ENCODE results near the gene AZU1. TPM values are rescaled to one million over a fixed set of nuclear protein-coding genes. Genes with fewer than 3 reads are reported as not detected.
A peak's percentile ranks its signal among the peaks of the same experiment; 100 is the strongest.

AZU1 gene
- total RNA-seq, 1 experiment from 2014 or later = 1.6 TPM

DNA sequence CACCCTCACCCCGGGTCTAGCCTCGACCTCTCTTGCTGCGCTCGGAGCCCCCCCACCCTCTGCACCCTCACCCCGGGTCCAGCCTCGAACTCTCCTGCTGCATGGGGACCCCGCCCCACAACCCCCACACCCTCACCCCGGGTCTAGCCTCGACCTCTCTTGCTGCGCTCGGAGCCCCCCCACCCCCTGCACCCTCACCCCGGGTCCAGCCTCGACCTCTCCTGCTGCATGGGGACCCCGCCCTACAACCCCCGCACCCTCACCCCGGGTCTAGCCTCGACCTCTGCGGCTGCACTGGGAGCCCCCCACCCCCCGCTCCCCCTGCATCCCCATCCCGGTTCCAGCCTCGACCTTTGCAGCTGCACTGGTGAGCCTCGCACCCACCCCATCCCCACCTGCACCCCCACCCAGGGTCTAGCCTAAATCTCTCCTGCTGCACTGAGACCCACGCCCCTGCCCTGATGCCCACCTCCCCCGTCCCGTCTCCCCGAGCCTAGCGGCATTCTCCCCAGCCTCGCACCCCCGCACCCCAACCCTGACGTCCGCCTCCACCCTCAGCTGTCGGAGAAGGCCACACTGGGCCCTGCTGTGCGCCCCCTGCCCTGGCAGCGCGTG is 33.6 kb downstream of the AZU1 start:
- H2AFZ ChIP-seq (ENCODE audit: low read length) = no peak overlapping the region
- H3K9me3 ChIP-seq (ENCODE audit: control insufficient read depth, low read depth, low read length) = no peaks in the 10 kb centered on the region
- no peak overlapping the region for H3T11ph ChIP-seq (ENCODE audit: low read length)
- H4K5ac ChIP-seq (ENCODE audit: insufficient read length, low read depth, low read length) = no peak overlapping the region
- H3K23ac ChIP-seq (ENCODE audit: insufficient read length, low read depth, low read length) = no peak overlapping the region
- Mint-ChIP-seq H3K4me1 (peaks cover 2 to 10% of the 10 kb centered on the region in 2 experiments; a peak in 2 of 4 replicates), H3K4me3 (peak overlapping the region; percentile 4 to 65; a peak in 2 of 5 replicates), H3K36me3 (ENCODE audit: insufficient read depth in 1 of 3, low read depth in 3 of 3) (peaks cover 0 to 6% (median 4%) of the 10 kb centered on the region in 3 experiments; a peak in 5 of 7 replicates), H3K27me3 (ENCODE audit: low read depth) (peaks cover 43% of the 10 kb centered on the region), H3K9me3 (peaks cover 0 to 2% of the 10 kb centered on the region in 2 experiments; a peak in 1 of 5 replicates), H3K27ac (no peak overlapping the region)
- H2BK120ac ChIP-seq (ENCODE audit: low read depth, low read length, poor library complexity, severe bottlenecking) = no peak overlapping the region
- no peak for DNase-seq
- no peaks in the 10 kb centered on the region for H3K4me1 ChIP-seq (ENCODE audit: insufficient read depth, low read length)
- no peak overlapping the region for H2BK20ac ChIP-seq (ENCODE audit: low read depth, low read length, poor library complexity, severe bottlenecking)
- H3K9ac ChIP-seq (ENCODE audit: extremely low read depth, insufficient read length, low read length) = no peak overlapping the region
- H3K27me3 ChIP-seq (ENCODE audit: insufficient read depth, low read length) = peaks cover 3% of the 10 kb centered on the region; the same call in 1 of the 2 replicates
- peak overlapping the region; percentile 22 for H3K18ac ChIP-seq (ENCODE audit: insufficient read length, low read depth, low read length)
- peak overlapping the region; percentile 22 for H3K4me2 ChIP-seq (ENCODE audit: insufficient read depth, insufficient read length, low read length)
- no peak overlapping the region for H3K14ac ChIP-seq (ENCODE audit: insufficient read depth, low read length)
- no peak overlapping the region for H3K27ac ChIP-seq (ENCODE audit: insufficient read length, low read depth, low read length)
- TF ChIP-seq, protein P1, sequence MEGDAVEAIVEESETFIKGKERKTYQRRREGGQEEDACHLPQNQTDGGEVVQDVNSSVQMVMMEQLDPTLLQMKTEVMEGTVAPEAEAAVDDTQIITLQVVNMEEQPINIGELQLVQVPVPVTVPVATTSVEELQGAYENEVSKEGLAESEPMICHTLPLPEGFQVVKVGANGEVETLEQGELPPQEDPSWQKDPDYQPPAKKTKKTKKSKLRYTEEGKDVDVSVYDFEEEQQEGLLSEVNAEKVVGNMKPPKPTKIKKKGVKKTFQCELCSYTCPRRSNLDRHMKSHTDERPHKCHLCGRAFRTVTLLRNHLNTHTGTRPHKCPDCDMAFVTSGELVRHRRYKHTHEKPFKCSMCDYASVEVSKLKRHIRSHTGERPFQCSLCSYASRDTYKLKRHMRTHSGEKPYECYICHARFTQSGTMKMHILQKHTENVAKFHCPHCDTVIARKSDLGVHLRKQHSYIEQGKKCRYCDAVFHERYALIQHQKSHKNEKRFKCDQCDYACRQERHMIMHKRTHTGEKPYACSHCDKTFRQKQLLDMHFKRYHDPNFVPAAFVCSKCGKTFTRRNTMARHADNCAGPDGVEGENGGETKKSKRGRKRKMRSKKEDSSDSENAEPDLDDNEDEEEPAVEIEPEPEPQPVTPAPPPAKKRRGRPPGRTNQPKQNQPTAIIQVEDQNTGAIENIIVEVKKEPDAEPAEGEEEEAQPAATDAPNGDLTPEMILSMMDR (conservative IDR thresholded peaks at IDR 0.05) = no peak
- no peak overlapping the region for H4K91ac ChIP-seq (ENCODE audit: insufficient read length, low read depth, low read length)
- H3K4ac ChIP-seq (ENCODE audit: low read depth, low read length) = no peak overlapping the region
- no peak overlapping the region for H2BK5ac ChIP-seq (ENCODE audit: insufficient read length, low read length)
- peaks cover 3% of the 10 kb centered on the region for H3K23me2 ChIP-seq (ENCODE audit: insufficient read length, low read depth, low read length, poor library complexity, severe bottlenecking)
- no peaks in the 10 kb centered on the region for H3K79me1 ChIP-seq (ENCODE audit: insufficient read depth, low read depth, low read length, poor library complexity, severe bottlenecking)
- H4K20me1 ChIP-seq (ENCODE audit: control insufficient read depth, insufficient read depth, insufficient read length) = no peaks in the 10 kb centered on the region
- H2BK12ac ChIP-seq (ENCODE audit: insufficient read length, low read depth, low read length) = no peak overlapping the region
- no peaks in the 10 kb centered on the region for H3K79me2 ChIP-seq (ENCODE audit: insufficient read depth, low read length)
- no CpG with 5 or more reads among the region's 35 CpGs for WGBS (ENCODE audit: extremely low coverage, insufficient read length, low lambda C conversion rate)
- H2AK5ac ChIP-seq (ENCODE audit: insufficient read length, low read length) = no peak overlapping the region
- no peak overlapping the region for H3K56ac ChIP-seq (ENCODE audit: insufficient read length, low read depth, low read length)
- H4K8ac ChIP-seq (replicated peaks; ENCODE audit: insufficient read length, low read depth, low read length) = no peak overlapping the region
- H2BK15ac ChIP-seq (ENCODE audit: low read depth, low read length) = no peak overlapping the region
